HG02571 (cell line): Measurements from ENCODE around the gene TMC1.
"Not testable (repeated sequence)": the region's sequence is repeated elsewhere in the genome, so short reads cannot be mapped to it uniquely, and the experiment has no call there.

ENCODE experiments used
- ATAC-seq: cut with Tn5 transposase; IDR thresholded peaks from one replicate; pipeline ENCODE4 v1.9.1; 2021; ENCODE audit warnings: mild to moderate bottlenecking, moderate library complexity; ENCODE audit not compliant: unreplicated experiment

Gene TMC1

DNA sequence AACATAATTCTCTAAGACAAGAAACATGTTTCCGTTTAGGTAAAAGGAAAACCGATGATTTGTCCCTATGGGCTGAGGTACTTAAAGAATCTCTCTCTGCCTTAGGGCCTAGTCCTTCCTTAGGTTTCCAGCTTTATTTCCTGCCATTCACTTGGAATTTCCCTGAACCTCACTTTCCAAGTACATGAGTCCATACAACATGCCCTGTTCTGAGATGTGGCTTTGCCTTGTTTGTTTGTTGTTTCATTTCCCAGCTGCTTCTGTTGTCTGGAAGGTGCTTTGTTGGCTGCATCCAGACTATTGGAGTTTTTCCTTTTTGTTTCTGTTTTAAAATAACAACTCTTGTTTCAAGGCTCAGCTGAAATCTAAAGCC lies 336.2 kb downstream of the TMC1 start:
- ATAC-seq = no peak

DNA sequence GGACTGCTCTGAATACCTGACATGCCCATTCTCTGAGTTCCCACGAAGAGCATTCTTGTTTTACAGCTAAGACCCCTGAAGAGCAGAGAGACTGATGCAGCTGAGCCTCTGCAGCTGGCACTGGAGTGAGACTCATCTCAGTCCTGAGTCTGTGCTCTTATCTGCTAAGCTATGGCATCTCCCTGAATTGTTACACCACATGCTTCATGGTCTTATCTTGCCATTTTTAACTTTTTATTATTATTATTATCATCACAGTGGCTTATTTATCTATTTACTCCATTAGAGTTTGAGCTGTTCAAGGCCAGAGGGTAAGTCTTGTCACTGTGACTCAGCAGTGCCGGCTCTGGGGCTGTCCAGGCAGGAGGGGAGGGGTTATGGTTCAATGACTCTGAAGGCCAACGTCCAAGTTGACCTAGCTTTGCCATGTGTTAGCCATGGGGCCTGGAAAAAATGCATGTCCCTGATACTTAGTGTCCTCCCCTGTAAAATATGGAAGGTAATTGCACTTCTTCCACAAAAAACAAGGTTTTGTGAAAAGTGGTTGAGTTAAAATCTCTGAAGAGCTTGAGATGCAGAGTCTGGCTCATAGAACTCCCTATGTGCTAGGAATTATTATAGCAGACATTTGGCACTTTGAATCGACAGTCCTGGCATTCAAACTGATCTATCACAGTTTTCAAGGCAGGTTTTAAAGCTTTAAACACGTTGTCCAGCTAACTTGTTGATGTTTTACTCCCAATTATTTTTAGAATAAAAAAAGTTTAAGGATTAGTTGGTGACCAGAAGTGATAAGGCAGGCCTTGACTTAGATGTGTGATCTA lies 336.9 kb downstream of the TMC1 start:
- ATAC-seq = no peak

DNA sequence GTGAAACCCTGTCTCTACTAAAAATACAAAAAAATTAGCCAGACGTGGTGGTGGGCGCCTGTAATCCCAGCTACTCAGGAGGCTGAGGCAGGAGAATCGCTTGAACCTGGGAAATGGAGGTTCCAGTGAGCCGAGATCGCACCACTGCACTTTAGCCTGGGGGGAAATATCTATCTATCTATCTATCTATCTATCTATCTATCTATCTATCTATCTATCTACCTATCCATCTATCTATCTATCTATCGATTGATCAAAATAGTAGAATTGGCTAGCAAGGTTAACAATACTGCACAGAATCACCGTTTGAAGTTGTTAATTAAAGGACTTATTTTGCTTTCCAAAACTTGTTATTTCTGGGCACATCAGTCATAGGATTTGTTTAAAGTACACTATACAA lies 341.4 kb downstream of the TMC1 start:
- not testable (repeated sequence) for ATAC-seq

DNA sequence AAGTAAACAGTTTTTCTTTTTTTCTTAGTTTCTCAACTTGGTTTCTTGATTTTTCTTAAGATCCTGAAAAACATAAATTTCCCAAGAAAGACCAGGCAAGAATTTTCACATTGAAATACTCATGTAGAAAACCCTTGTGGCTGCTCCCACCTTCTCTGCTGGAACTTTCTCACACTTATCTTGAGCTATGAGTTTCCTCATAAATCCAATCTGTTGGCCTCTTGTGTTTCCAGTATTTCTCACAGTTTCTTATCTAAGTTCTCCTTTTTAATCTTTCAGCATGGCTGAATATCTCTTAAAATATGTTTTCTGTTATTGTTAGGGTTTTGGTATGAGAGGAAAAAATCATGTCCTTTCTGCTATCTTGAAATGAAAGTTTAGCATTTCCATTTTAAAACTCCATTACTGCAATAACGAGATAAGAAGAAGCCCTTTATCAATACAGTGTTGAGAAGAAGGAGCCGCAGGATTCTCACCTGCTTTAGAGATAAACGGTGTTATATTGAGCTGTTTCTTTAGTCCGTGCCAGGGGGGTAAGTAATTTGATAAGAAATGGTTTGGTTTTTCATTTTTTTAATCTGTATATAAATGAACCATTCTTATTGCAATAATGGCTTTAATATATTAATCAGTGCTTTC lies 342.2 kb downstream of the TMC1 start:
- ATAC-seq = no peak

DNA sequence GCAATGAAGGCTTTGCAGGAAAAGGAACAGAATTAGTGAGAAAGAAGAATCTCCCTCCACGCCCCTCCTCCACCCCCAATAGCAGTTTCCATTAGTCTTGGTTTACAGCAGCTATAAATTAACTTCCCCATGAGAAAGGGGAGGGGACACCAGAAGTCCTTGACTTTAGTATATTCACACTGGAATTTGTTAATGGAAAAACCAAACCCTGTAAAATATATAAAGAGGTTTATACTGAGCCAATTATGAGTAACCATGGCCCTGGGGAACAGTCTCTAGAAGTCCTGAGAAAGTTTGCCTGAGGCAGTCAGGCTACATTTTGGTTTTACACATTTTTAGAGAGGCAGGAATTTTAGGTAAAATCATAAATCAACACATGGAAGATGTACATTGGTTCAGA lies 342.9 kb downstream of the TMC1 start:
- no peak for ATAC-seq

DNA sequence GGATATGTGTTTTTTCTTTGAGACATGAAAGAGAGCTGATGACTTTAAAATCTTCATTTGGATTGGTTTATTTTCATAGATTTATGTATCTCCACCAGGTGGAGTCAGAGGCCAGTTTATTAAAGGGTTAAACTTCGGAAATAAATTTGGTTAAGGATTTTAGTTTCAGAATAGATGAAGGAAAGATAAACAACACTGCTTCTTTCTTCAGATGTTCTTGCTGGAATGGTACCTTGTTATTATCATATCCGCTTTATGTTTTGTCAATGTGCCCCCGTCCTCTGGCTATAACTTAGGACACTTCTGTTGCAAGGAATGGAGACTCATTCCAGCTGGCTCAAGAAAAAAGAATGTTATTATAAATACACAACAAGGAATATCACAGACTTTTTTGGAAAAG lies 350.3 kb downstream of the TMC1 start:
- no peak for ATAC-seq

DNA sequence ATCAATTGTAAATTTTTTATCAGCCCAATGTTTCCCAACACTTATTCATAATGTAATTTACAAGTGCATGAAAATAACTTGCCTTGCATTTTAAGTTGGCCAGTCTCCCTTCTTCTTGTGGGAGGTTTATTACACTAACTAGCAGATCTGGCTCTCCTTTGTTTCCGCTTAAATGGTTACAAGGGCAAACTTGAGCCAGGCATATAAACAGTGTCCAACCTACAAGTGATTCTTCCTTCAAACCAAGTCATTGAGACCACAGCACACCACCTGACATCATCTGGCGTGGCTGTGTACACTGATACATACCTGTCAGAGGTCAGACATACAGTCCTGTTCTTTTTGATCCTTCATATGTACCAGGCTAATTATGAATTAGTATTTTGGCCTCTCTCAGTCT lies 351.3 kb downstream of the TMC1 start:
- no peak for ATAC-seq

DNA sequence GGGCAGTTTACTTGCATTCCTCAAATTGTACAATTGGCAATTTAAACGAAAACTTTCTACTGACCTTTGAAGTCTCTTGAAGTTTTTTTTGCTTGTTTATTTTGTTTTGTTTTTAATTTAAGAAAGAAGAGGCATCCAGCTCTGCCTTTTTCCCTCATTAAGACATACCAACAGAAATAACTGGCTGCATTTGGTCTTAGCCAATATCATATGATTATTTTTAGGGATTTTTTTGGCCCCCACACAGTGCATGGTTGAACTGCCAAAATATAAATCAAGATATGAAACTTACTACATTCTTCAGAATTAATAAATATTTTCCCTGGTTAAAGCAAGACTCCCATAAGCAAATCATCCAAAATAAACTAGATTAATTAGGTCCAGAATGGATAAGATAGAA lies 352.0 kb downstream of the TMC1 start:
- no peak for ATAC-seq

DNA sequence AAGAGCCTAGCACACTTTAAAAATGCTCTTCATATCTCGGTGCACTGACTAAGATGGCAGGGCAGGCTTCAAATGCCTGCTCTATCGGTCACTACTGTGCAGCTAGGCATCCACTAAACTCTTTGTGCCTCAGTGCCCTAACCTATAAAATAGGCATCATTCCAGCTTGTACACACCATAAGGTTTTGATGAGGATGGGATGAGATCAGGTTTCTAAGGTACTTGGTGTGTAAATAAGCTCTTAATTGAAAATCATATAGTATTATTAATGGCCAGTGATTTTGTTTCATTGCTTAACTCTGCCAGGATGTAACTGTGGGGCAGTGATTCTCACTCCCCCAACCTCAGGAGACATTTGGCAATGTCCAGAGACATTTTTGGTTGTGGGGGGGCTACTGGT lies 352.9 kb downstream of the TMC1 start:
- no peak for ATAC-seq

DNA sequence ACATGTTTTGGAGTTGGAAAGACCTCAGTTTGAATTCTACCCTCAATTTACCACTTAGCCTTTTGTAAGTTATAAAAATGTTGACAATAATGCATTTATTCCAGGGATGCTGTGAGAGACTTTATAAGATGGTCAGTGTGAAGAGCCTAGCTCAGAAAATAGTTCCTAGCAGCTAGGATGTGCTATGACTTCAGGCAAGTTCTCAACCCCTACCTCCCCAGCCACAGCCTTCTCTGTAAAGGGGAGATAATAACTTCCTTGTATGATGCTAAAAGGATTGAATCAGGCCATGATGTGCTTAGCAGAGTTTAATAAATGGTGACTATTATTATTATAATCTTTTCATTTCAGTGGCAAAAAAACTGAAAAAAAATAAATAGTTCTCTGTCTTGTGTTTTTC lies 353.8 kb downstream of the TMC1 start:
- no peak for ATAC-seq

DNA sequence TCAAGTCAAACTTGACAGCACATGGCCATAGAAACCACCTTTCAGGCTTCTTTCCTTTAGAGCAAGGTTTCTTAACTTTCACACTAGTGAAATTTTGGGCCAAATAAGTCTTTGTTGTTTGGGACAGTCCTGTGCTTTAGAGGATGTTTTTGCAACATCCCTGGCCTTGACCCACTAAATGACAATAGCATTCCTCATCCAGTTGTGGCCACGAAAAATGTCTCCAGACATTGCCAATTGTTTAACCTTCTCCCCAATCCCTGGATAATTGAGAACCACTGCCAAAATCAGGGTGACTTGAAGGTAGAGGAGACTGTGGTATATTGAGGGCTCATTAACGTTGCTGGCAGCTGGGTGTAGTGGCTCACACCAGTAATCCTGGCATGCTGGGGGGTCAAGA lies 359.4 kb downstream of the TMC1 start:
- ATAC-seq = no peak

DNA sequence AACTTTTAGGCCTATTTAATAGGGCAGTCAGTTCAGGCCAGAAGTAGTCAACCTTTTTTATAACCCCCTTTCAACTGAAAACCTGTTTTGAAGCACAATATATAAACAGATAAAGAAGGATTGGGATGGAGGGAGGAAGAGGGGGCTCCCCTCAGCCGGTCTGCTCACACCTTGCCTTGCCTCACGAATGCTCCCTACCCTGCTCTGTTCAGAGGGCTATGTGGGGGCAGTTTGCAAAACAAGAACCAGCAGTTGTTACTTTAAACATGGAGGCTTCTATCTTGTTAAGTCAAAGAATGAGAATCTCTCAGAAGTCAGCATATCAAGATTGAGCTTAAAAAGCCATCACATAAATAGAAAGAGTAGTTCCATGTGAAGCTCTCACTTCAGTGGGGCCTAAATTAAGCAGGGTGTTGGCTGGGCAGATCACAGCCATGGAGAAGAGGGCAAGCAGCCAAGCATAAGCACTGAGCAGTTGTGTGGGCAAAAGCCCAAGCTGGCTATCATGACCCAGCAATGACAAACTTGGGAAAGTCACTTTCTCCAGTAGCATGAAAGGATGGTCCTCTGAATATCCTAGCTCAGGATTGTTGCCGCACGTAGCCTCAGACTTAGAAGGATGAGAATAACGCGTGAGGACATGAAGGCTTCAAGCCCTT lies 360.8 kb downstream of the TMC1 start:
- ATAC-seq = no peak

DNA sequence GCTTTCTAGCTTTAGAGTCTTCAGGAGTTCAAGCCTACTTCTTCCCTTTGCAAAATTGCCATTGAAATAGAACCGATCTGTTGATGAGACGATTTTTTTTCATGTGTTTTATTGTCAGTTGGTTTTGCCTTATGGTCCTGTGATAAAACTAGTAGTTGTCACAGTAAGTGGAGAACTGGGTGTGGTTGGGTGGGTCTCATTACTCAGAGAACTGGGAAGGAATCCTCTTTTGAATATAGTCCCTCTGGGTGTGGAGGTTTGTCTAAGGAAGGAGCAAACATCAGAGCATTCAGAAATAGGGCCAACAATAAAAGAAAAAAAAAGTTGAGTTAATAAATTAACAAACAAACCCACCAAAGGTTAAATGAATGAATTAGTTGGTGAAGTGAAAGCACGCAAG lies 362.5 kb downstream of the TMC1 start:
- ATAC-seq = no peak

DNA sequence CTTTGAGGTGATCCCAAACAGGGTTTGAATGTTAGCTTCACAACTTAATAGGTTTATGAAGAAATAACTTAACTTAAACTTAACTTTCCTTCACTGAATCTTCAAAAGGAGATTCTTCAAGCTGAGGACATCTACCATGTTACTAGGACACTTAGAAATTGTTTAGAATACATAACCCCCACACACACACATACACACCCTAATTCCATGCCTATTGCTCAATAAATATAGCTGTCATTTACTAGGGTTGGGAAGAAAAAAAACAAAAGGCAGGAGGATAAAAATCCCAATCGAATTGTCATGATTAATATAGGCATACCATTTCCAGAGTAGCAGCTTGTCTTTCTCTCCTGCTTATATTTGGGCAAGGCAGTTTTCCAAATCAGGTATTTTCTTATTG lies 363.1 kb downstream of the TMC1 start:
- no peak for ATAC-seq
